Mesenchymal stem cell (in vitro differentiated cells and primary cell): ENCODE data around the gene QSOX2.
A peak's percentile ranks its signal among the peaks of the same experiment; 100 is the strongest.

Source experiments
- DNase-seq: peaks from one replicate; pipeline ENCODE4 v3.0.0-alpha.2; 2013
- H2AFZ ChIP-seq: one replicate; pipeline ENCODE4 v1.6.1; 2013; ENCODE audit warnings: low read depth, mild to moderate bottlenecking, control low read depth, inconsistent platforms, low read length, moderate library complexity
- H2AK5ac ChIP-seq: 2 replicates; pipeline ENCODE4 v1.6.1; 2013; ENCODE audit warnings: low read length, moderate library complexity, mild to moderate bottlenecking, inconsistent platforms; ENCODE audit not compliant: severe bottlenecking
- H2BK120ac ChIP-seq: one replicate; pipeline ENCODE4 v1.6.1; 2013; ENCODE audit warnings: low read depth, mild to moderate bottlenecking, inconsistent platforms, low read length, moderate library complexity
- H2BK12ac ChIP-seq, 2 experiments: one replicate each; pipeline ENCODE4 v1.6.1; 2013; ENCODE audit warnings: inconsistent platforms in 2 of 2, low read length in 2 of 2, mild to moderate bottlenecking in 2 of 2, moderate library complexity in 2 of 2, control low read depth in 1 of 2
- H2BK15ac ChIP-seq: one replicate; pipeline ENCODE4 v1.6.1; 2013; ENCODE audit warnings: mild to moderate bottlenecking, low read depth, inconsistent platforms; ENCODE audit not compliant: poor library complexity, severe bottlenecking
- H2BK5ac ChIP-seq: 2 replicates; pipeline ENCODE4 v1.6.1; 2013; ENCODE audit warnings: low read depth, mild to moderate bottlenecking, low read length, control low read depth, inconsistent platforms; ENCODE audit not compliant: poor library complexity, severe bottlenecking
- H3K14ac ChIP-seq, 2 experiments: one replicate each; pipeline ENCODE4 v1.6.1; 2013; ENCODE audit warnings: inconsistent platforms in 2 of 2, low read length in 2 of 2, control low read depth in 1 of 2, mild to moderate bottlenecking in 1 of 2, moderate library complexity in 1 of 2
- H3K18ac ChIP-seq, 2 experiments: one replicate each; pipeline ENCODE4 v1.6.1; 2013; ENCODE audit warnings: inconsistent platforms in 2 of 2, low read length in 2 of 2, control low read depth in 1 of 2, low read depth in 1 of 2, mild to moderate bottlenecking in 1 of 2
- H3K23ac ChIP-seq, 2 experiments: one replicate each; pipeline ENCODE4 v1.6.1; 2013; ENCODE audit warnings: inconsistent platforms in 2 of 2, low read length in 2 of 2, mild to moderate bottlenecking in 2 of 2, moderate library complexity in 2 of 2, control low read depth in 1 of 2
- H3K27ac ChIP-seq: 2 replicates; pipeline ENCODE4 v1.5.1; 2013; ENCODE audit warnings: mild to moderate bottlenecking, moderate library complexity, low read length, control low read depth, inconsistent platforms; ENCODE audit not compliant: poor library complexity, severe bottlenecking
- H3K27me3 ChIP-seq, 2 experiments: 2 replicates each; pipeline versions ENCODE4 v1.6.1 to v1.7.0; 2013; ENCODE audit warnings: low read length in 2 of 2, mild to moderate bottlenecking in 2 of 2, moderate library complexity in 2 of 2, control low read depth in 1 of 2, inconsistent platforms in 1 of 2; ENCODE audit not compliant: control insufficient read depth in 1 of 2, insufficient read depth in 1 of 2
- H3K36me3 ChIP-seq, 2 experiments: 2 replicates each; pipeline versions ENCODE4 v1.6.1 to v1.7.0; 2013; ENCODE audit warnings: low read length in 2 of 2, control low read depth in 1 of 2, inconsistent platforms in 1 of 2, low read depth in 1 of 2, mild to moderate bottlenecking in 1 of 2; ENCODE audit not compliant: insufficient read depth in 2 of 2, control insufficient read depth in 1 of 2
- H3K4ac ChIP-seq, 2 experiments: one replicate each; pipeline ENCODE4 v1.6.1; 2013; ENCODE audit warnings: inconsistent platforms in 2 of 2, low read length in 2 of 2, mild to moderate bottlenecking in 2 of 2, moderate library complexity in 2 of 2, control low read depth in 1 of 2, low read depth in 1 of 2
- H3K4me1 ChIP-seq: 2 replicates; pipeline ENCODE4 v1.6.1; 2013; ENCODE audit warnings: low read depth, low read length, control low read depth; ENCODE audit not compliant: control insufficient read depth, insufficient read depth
- H3K4me2 ChIP-seq: 2 replicates; pipeline ENCODE4 v1.6.1; 2013; ENCODE audit warnings: low read length, mild to moderate bottlenecking, inconsistent platforms; ENCODE audit not compliant: poor library complexity, severe bottlenecking
- H3K4me3 ChIP-seq, 2 experiments: 2 replicates each; pipeline versions ENCODE4 v1.5.1 to v1.7.0; 2013; ENCODE audit warnings: low read length in 2 of 2, mild to moderate bottlenecking in 2 of 2, control low read depth in 1 of 2, low read depth in 1 of 2; ENCODE audit not compliant: insufficient read depth in 1 of 2
- H3K79me1 ChIP-seq: replicated peaks from 2 replicates; pipeline ENCODE4 v1.6.1; 2013; ENCODE audit warnings: mild to moderate bottlenecking, control low read depth, low read length, inconsistent platforms; ENCODE audit not compliant: poor library complexity, severe bottlenecking
- H3K9ac ChIP-seq: 2 replicates; pipeline ENCODE4 v1.7.0; 2013; ENCODE audit warnings: mild to moderate bottlenecking, low read length, moderate library complexity
- H3K9me3 ChIP-seq: 2 replicates; pipeline ENCODE4 v1.7.0; 2013; ENCODE audit warnings: mild to moderate bottlenecking, low read length; ENCODE audit not compliant: control insufficient read depth
- H4K8ac ChIP-seq: one replicate; pipeline ENCODE4 v1.6.1; 2013; ENCODE audit warnings: inconsistent platforms, mild to moderate bottlenecking, low read length, moderate library complexity
- H4K91ac ChIP-seq: one replicate; pipeline ENCODE4 v1.6.1; 2013; ENCODE audit warnings: mild to moderate bottlenecking, low read length, inconsistent platforms
- WGBS: methylation state at CpG from one replicate; pipeline ENCODE4 v1.1.7; 2013; ENCODE audit warnings: mixed read lengths; 5-methylcytosine and 5-hydroxymethylcytosine counted together

Gene QSOX2

DNA sequence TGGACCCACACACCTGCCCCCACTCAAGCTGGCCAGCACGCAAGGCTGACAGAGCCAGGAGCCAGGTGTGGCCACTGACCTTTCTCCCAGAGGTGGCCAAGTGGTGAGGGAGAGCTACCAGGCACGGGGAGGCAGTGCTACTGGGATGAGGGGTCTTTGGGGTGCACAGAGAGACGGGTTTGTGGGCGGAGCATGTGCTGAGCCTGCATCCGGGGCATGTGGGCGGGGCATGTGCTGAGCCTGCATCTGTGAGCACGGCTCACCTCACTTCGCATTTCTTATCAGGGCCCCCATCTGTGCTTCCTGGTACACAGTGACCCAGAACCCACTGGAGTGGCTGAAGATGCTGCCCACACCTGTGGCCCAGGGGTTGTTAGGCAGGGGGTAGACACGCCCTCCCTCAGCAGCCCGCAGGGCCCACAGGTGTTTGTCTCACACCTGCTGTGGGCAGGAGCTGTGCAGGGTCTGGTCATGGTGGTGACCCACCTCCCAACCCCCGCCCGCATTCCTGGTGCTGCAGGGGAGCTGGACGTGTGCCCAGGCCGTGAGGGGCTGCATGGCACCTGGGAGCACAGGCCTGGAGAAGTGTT lies 36.8 kb upstream of the QSOX2 start:
- no peak overlapping the region for H3K14ac ChIP-seq
- 82% methylated on average over 14 of the region's 14 CpGs for WGBS
- H3K18ac ChIP-seq = no peak overlapping the region
- no peaks in the 10 kb centered on the region for H3K79me1 ChIP-seq
- no peak overlapping the region for H3K4ac ChIP-seq
- H2AK5ac ChIP-seq = no peak overlapping the region
- no peak overlapping the region for H2AFZ ChIP-seq
- H3K4me3 ChIP-seq = no peak overlapping the region
- H3K23ac ChIP-seq = no peak overlapping the region
- no peak overlapping the region for H3K27ac ChIP-seq
- no peak overlapping the region for H2BK5ac ChIP-seq
- no peak overlapping the region for H2BK15ac ChIP-seq
- H3K27me3 ChIP-seq = peaks cover 21 to 66% of the 10 kb centered on the region in 2 experiments
- no peak overlapping the region for H3K9ac ChIP-seq
- H3K36me3 ChIP-seq = no peaks in the 10 kb centered on the region
- H2BK120ac ChIP-seq = no peak overlapping the region
- no peak overlapping the region for H2BK12ac ChIP-seq
- peak overlapping the region; percentile 78 for H4K91ac ChIP-seq
- H4K8ac ChIP-seq = no peak overlapping the region
- DNase-seq = no peak
- peaks cover 5% of the 10 kb centered on the region for H3K4me1 ChIP-seq
- H3K9me3 ChIP-seq = peaks cover 15% of the 10 kb centered on the region
- no peak overlapping the region for H3K4me2 ChIP-seq

DNA sequence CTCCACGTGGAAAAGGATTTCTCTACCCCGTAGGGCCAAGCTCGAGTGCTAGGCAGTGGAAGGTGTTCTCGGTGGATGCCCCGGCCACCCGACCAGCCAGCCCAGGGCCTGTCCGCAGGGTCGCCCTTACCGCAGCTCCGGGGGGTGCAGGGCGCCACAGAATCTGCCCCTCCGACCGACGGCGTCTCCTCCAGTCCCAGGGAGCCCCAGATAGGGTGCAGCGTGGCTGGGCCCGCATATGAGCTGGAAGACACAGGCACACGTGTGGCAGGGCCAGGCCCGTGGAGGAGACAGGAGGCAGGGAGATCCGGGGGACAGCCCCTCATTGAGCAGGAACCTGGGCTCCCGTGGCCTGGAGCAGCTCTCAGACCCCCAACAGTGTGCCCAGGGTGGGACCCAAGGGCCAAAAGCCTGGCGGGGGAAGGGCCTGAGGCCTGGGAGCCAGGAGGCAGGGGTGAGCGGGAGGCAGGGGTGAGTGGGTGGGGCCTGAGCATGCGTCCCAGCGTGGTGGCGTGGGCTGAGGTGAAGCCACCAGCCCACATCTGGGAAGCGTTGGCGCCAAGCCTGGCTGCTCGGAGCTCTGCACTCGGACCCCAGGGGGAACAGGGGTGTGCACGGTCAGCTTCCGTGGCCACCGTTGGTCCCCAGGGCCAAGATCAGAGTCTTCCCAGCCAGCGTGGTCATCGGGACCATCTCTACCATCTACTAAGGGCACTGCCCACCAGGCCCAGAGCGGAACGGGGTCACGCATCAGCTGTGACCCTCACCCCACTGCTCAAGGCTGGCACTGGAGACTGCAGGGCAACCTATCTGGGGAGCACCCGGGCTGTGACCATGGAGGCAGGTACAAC lies 36.0 kb upstream of the QSOX2 start:
- H2BK15ac ChIP-seq = no peak overlapping the region
- no peak overlapping the region for H3K27ac ChIP-seq
- 91% methylated on average over 34 of the region's 39 CpGs for WGBS

DNA sequence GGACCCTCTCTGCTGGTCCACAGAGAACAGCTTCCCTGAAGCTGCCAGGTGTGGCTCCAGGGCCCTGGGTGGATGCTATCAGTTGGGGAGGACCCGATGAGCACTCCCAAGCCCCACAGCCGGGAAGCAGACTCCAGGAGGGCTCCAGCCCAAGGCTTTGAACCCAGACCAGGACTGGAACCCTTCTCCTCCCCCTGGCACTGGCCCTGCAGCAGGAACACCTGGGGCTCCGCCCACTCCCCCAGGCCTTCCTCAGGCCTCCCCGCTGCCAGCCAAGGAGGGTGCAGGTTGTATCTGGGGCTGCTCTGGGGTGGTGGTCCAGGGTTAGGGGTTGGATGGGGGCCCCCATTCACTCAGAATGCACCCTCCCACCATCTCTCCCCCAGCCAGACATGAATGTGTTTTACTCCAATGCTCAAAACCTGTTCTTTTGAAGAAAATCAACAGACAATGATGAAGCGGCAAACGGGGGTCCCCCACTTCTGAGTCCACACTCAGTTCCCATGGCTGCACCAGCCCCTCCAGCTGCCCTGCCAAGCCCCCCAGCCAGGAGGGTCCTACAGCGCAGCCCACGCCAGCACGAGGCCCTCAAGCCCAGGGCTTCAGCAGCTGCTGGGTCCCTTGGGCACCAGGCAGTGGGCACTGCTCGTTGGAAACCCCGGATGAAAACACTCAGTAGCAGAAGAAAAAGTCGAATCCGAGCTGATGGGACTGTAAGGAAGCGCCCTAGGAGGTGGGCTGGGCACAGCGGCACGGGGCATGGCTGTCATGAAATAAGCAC lies 35.1 kb upstream of the QSOX2 start:
- Histone ChIP-seq H3K23ac (no peak overlapping the region), H3K27ac (no peak overlapping the region), H3K4me2 (no peak overlapping the region), H2BK120ac (no peak overlapping the region), H3K18ac (no peak overlapping the region), H4K8ac (no peak overlapping the region), H2BK5ac (no peak overlapping the region), H2AK5ac (no peak overlapping the region), H2BK15ac (no peak overlapping the region), H3K4ac (no peak overlapping the region), H3K36me3 (no peaks in the 10 kb centered on the region), H3K27me3 (peaks cover 31 to 62% of the 10 kb centered on the region in 2 experiments), H3K9me3 (peaks cover 15% of the 10 kb centered on the region), H3K4me1 (peaks cover 5% of the 10 kb centered on the region), H3K14ac (peak overlapping the region in 1 of 2 experiments; percentile 23), H4K91ac (no peak overlapping the region), H3K9ac (no peak overlapping the region), H3K79me1 (no peaks in the 10 kb centered on the region), H2BK12ac (no peak overlapping the region), H2AFZ (no peak overlapping the region), H3K4me3 (no peak overlapping the region)
- WGBS = 88% methylated on average over 16 of the region's 16 CpGs
- DNase-seq = no peak

More for the DNA sequence above, 36.0 kb upstream of the QSOX2 start:
- Histone ChIP-seq H4K8ac (no peak overlapping the region), H3K27me3 (peaks cover 22 to 62% of the 10 kb centered on the region in 2 experiments), H3K36me3 (no peaks in the 10 kb centered on the region), H3K4me1 (peaks cover 5% of the 10 kb centered on the region), H3K4me3 (no peak overlapping the region), H2AFZ (no peak overlapping the region), H3K18ac (no peak overlapping the region), H4K91ac (peak overlapping the region; percentile 78), H3K4me2 (no peak overlapping the region), H3K9me3 (peaks cover 15% of the 10 kb centered on the region), H3K4ac (no peak overlapping the region), H2BK5ac (no peak overlapping the region), H3K23ac (no peak overlapping the region), H3K9ac (no peak overlapping the region), H3K14ac (no peak overlapping the region), H2AK5ac (no peak overlapping the region), H2BK12ac (no peak overlapping the region), H2BK120ac (no peak overlapping the region), H3K79me1 (no peaks in the 10 kb centered on the region)
- DNase-seq = no peak

DNA sequence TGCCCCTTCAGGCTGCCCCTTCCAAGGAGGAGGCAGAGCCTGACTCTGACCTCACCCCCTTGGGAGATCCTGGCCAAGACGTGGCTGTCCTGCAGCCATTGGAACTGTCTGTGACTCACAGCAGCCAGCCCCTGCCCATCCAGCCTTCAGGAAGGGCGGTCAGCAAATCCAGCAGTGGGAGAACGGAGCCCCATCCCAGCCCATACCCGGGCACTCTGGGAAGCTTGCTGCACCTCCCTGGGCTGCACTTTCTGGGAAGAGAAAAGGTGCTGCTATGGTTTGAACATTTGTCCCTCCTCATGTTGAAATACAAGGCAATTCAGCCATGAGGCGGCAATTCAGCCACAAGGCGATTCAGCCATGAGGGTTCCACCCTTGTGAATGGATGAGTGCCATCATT lies 33.9 kb upstream of the QSOX2 start:
- Histone ChIP-seq H3K23ac (no peak overlapping the region), H3K4me2 (no peak overlapping the region), H3K27me3 (peaks cover 43 to 67% of the 10 kb centered on the region in 2 experiments), H2BK12ac (no peak overlapping the region), H3K14ac (no peak overlapping the region), H3K9ac (no peak overlapping the region), H4K8ac (no peak overlapping the region), H2BK15ac (no peak overlapping the region), H3K4me3 (no peak overlapping the region), H2BK120ac (no peak overlapping the region), H3K27ac (no peak overlapping the region), H3K4ac (no peak overlapping the region), H3K9me3 (peaks cover 15% of the 10 kb centered on the region), H2AFZ (no peak overlapping the region), H2AK5ac (no peak overlapping the region), H4K91ac (no peak overlapping the region), H2BK5ac (no peak overlapping the region), H3K4me1 (peaks cover 7% of the 10 kb centered on the region), H3K36me3 (peaks cover 0 to 4% of the 10 kb centered on the region in 2 experiments), H3K18ac (no peak overlapping the region), H3K79me1 (no peaks in the 10 kb centered on the region)
- no peak for DNase-seq
- 85% methylated on average over 6 of the region's 6 CpGs for WGBS
